Activated CD4-positive, alpha-beta memory T cell treated with anti-CD3 and anti-CD28 coated beads for 36 hours (primary cell): ENCODE results near the gene SHISA8. TPM values are rescaled to one million over a fixed set of nuclear protein-coding genes. Genes with fewer than 3 reads are reported as not detected.
A peak's percentile ranks its signal among the peaks of the same experiment; 100 is the strongest.
"Not testable (repeated sequence)": the region's sequence is repeated elsewhere in the genome, so short reads cannot be mapped to it uniquely, and the experiment has no call there.

Experiments used
- CTCF ChIA-PET: fragments of 350-600 bp; sonication (Branson Sonifier 250); formaldehyde crosslinking; loops from one replicate; lab custom pipeline; 2021; ENCODE audit warnings: antibody characterized with exemption, inconsistent platforms; lab: Charles Lee
- POLR2A ChIA-PET: fragments of 350-600 bp; sonication (Branson Sonifier 250); formaldehyde crosslinking; loops from one replicate; lab custom pipeline; 2021; ENCODE audit warnings: antibody characterized with exemption; lab: Charles Lee
- DNase-seq: peaks from one replicate; pipeline ENCODE4 v3.0.0-alpha.2; 2020
- H3K27ac Mint-ChIP-seq: one replicate; pipeline ENCODE4 v1.8.0; 2021; ENCODE audit warnings: mixed read lengths
- H3K27me3 Mint-ChIP-seq: one replicate; pipeline ENCODE4 v1.8.0; 2021; ENCODE audit warnings: mixed read lengths
- H3K36me3 Mint-ChIP-seq: one replicate; pipeline ENCODE4 v1.8.0; 2021; ENCODE audit warnings: mixed read lengths
- H3K4me1 Mint-ChIP-seq: one replicate; pipeline ENCODE4 v1.8.0; 2021; ENCODE audit warnings: low read depth, mixed read lengths
- H3K4me3 Mint-ChIP-seq: one replicate; pipeline ENCODE4 v1.8.0; 2021; ENCODE audit warnings: mild to moderate bottlenecking, mixed read lengths
- H3K9me3 Mint-ChIP-seq: one replicate; pipeline ENCODE4 v1.8.0; 2021; ENCODE audit warnings: mixed read lengths
- intact Hi-C: fragments of 100-400 bp; cut with micrococcal nuclease; formaldehyde crosslinking; loops from one replicate; pipeline ENCODE4 v1.15.1; 2023
- total RNA-seq, 2 experiments: library from RNA; stranded (reverse); gene quantifications; one replicate each; pipeline ENCODE4 v1.2.3, GENCODE V29; 2021

The SHISA8 gene
- total RNA-seq, 2 experiments from 2014 or later = 0.97 to 1.1 TPM

DNA sequence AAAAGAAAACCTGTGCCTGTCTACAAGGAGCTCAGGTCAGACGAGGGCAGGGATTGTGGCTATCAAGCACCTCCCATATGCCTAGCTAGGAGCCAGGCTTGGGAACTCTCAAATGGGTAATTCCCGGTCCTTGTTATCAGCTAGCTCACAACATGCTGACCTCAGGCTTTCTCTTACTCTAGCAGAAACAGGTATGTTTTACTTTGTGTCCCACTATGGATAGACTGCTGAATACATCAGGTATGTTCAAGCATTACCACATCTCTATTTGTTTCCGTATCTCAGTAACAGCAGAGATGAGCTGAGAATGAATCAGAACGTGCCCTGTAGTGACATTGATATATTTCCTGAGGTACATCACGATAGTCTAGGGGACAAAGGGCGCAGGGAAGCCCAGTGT lies 29.4 kb downstream of the SHISA8 start:
- Mint-ChIP-seq H3K4me1 (no peaks in the 10 kb centered on the region), H3K9me3 (no peaks in the 10 kb centered on the region), H3K4me3 (no peak overlapping the region), H3K27ac (no peak overlapping the region), H3K36me3 (peaks cover 83% of the 10 kb centered on the region), H3K27me3 (no peaks in the 10 kb centered on the region)
- CTCF ChIA-PET = interaction anchor here (1.4 kb wide), 1 partner anchor 188 kb away, joined by 3 read pairs; no protein-coding TSS in a partner anchor
- no peak for DNase-seq
- POLR2A ChIA-PET = no interaction called here
- intact Hi-C loops = no loop called here

GRCh38 chr22:41885116-41885515 lies 29.8 kb downstream of the SHISA8 start:
- Mint-ChIP-seq H3K9me3 (no peaks in the 10 kb centered on the region), H3K4me1 (no peaks in the 10 kb centered on the region), H3K27ac (no peak overlapping the region), H3K36me3 (peaks cover 82% of the 10 kb centered on the region), H3K27me3 (no peaks in the 10 kb centered on the region), H3K4me3 (no peak overlapping the region)
- CTCF ChIA-PET = interaction anchor here (1.4 kb wide), 1 partner anchor 187 kb away, joined by 3 read pairs; no protein-coding TSS in a partner anchor
- POLR2A ChIA-PET = no interaction called here
- intact Hi-C loops = no loop called here
- DNase-seq = no peak

GRCh38 chr22:41883400-41883799 lies 31.5 kb downstream of the SHISA8 start:
- H3K36me3 Mint-ChIP-seq = peaks cover 81% of the 10 kb centered on the region
- H3K9me3 Mint-ChIP-seq = no peaks in the 10 kb centered on the region
- no peaks in the 10 kb centered on the region for H3K27me3 Mint-ChIP-seq
- H3K4me1 Mint-ChIP-seq = no peaks in the 10 kb centered on the region
- POLR2A ChIA-PET = no interaction called here
- CTCF ChIA-PET = interaction anchor here (1.0 to 1.5 kb wide), 2 partner anchors 11 to 42 kb away, joined by 3 to 4 read pairs; no protein-coding TSS in a partner anchor
- H3K27ac Mint-ChIP-seq = no peak overlapping the region
- intact Hi-C loops = no loop called here
- DNase-seq = no peak
- H3K4me3 Mint-ChIP-seq = no peak overlapping the region

- Mint-ChIP-seq H3K36me3 (peaks cover 77% of the 10 kb centered on the region), H3K9me3 (no peaks in the 10 kb centered on the region), H3K27me3 (no peaks in the 10 kb centered on the region), H3K4me3 (no peak overlapping the region), H3K27ac (no peak overlapping the region), H3K4me1 (peaks cover 26% of the 10 kb centered on the region)
- ChIA-PET CTCF (interaction anchor here (0.8 to 1.1 kb wide), 2 partner anchors 18 to 45 kb away, joined by 3 read pairs; no protein-coding TSS in a partner anchor), POLR2A (interaction anchor here (1.6 kb wide), 1 partner anchor 81 kb away, joined by 3 read pairs; no protein-coding TSS in a partner anchor)
- DNase-seq = no peak
- intact Hi-C loops = no loop called here
These were observed 34.2 kb downstream of the SHISA8 start for GRCh38 chr22:41880653-41881052.

DNA sequence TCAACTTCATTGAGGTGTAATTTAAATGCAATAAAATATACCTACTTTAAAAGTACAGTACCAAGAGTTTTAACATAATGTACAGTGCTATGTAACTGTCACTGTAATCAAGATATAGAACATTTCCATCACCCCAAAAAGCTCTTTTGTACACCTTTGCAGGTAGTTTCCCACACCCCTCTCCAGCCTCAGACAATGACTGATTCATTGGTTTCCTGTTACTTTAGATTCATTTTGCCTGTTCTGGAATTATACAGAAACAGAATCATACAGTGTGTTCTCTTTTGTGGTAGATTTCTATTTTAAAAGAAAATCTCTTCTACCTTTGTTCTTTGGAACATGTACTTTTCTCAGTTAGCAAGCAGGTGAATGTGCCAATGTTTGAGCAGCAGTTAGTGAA lies 38.2 kb downstream of the SHISA8 start:
- no peaks in the 10 kb centered on the region for H3K9me3 Mint-ChIP-seq
- H3K4me3 Mint-ChIP-seq = no peak overlapping the region
- H3K27me3 Mint-ChIP-seq = no peaks in the 10 kb centered on the region
- H3K27ac Mint-ChIP-seq = peak overlapping the region; percentile 80
- peak; percentile 34 for DNase-seq
- H3K36me3 Mint-ChIP-seq = peaks cover 63% of the 10 kb centered on the region
- peaks cover 56% of the 10 kb centered on the region for H3K4me1 Mint-ChIP-seq
- CTCF ChIA-PET = interaction anchor here (1.0 to 1.5 kb wide), 3 partner anchors 18 to 43 kb away, joined by 3 to 7 read pairs (median 4); partner anchors contain the start of gene SREBF2
- intact Hi-C loops = no loop called here
- POLR2A ChIA-PET = interaction anchor here (1.3 to 6.1 kb wide), 2 partner anchors 13 to 18 kb away, joined by 3 to 69 read pairs; no protein-coding TSS in a partner anchor

DNA sequence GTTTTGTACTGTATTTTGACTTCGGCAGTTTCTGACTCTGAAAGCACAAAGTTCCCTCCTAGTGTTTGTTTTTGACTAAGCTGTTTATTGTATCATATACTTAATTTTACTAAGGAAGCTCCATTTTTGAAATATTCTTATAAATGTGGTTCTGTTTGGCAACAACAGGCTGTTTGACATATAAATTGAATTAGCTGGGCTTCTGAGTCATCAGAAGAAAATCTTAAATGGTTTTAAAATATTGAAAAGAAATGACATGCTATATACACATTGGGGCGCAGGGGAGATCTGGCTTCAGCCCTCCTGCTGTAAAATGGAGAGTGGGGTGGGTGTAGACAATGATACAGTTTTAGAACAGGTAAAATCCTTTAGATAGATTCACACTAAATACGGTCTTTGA lies 38.6 kb downstream of the SHISA8 start:
- Mint-ChIP-seq H3K27me3 (no peaks in the 10 kb centered on the region), H3K4me3 (no peak overlapping the region), H3K36me3 (peaks cover 60% of the 10 kb centered on the region), H3K27ac (peak overlapping the region; percentile 80), H3K9me3 (no peaks in the 10 kb centered on the region), H3K4me1 (peaks cover 58% of the 10 kb centered on the region)
- ChIA-PET CTCF (interaction anchor here (1.0 to 1.5 kb wide), 4 partner anchors 17 to 65 kb away, joined by 3 to 7 read pairs (median 4); partner anchors contain the start of gene SREBF2), POLR2A (interaction anchor here (1.1 to 6.1 kb wide), 3 partner anchors 13 to 18 kb away, joined by 3 to 69 read pairs (median 3); no protein-coding TSS in a partner anchor)
- intact Hi-C loops = no loop called here
- DNase-seq = no peak

GRCh38 chr22:41875531-41876270 lies 39.2 kb downstream of the SHISA8 start:
- H3K36me3 Mint-ChIP-seq = peaks cover 61% of the 10 kb centered on the region
- H3K4me3 Mint-ChIP-seq = no peak overlapping the region
- no peaks in the 10 kb centered on the region for H3K9me3 Mint-ChIP-seq
- DNase-seq = no peak
- peak overlapping the region; percentile 80 for H3K27ac Mint-ChIP-seq
- intact Hi-C loops = no loop called here
- H3K27me3 Mint-ChIP-seq = no peaks in the 10 kb centered on the region
- ChIA-PET CTCF (interaction anchor here (1.0 to 2.0 kb wide), 7 partner anchors 17 to 178 kb away, joined by 3 to 7 read pairs (median 4); partner anchors contain the start of gene SREBF2), POLR2A (interaction anchor here (1.1 to 6.1 kb wide), 3 partner anchors 12 to 19 kb away, joined by 3 to 69 read pairs (median 3); no protein-coding TSS in a partner anchor)
- peaks cover 61% of the 10 kb centered on the region for H3K4me1 Mint-ChIP-seq

- Mint-ChIP-seq H3K9me3 (no peaks in the 10 kb centered on the region), H3K27me3 (no peaks in the 10 kb centered on the region)
These were observed 40.8 kb downstream of the SHISA8 start for GRCh38 chr22:41874090-41874489.

DNA sequence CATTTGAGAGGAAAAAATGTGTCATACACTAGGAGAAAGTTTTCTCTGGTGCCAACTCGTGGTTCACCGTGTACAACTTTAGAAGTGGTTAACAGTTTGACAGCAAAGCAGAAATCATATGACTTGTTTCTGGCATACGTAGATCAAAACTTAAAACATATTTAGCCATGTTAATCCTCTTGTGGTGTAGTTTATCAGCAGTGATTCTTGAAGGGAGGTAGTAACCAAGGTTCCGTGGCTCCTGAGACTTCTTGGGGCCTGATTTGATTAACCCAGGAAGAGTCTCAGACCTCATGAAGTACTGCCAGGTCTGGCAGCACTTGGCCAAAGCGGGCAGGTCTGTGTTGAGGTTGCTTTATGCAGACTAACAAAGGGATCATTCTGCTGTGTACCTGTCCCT lies 41.5 kb downstream of the SHISA8 start:
- ChIA-PET CTCF (interaction anchor here (0.8 to 3.2 kb wide), 7 partner anchors 9 to 176 kb away, joined by 3 to 29 read pairs (median 6); no protein-coding TSS in a partner anchor), POLR2A (interaction anchor here (0.6 to 6.1 kb wide), 7 partner anchors 10 to 254 kb away, joined by 3 to 69 read pairs (median 10); partner anchors contain the start of gene SREBF2)
- Mint-ChIP-seq H3K36me3 (peaks cover 59% of the 10 kb centered on the region), H3K27me3 (no peaks in the 10 kb centered on the region), H3K4me3 (peak overlapping the region; percentile 58), H3K27ac (peak overlapping the region; percentile 92), H3K9me3 (no peaks in the 10 kb centered on the region), H3K4me1 (peaks cover 61% of the 10 kb centered on the region)
- intact Hi-C loops = loop anchor here (1.0 to 2.0 kb wide), 4 partner anchors 11 to 67 kb away; no protein-coding TSS in a partner anchor
- DNase-seq = peak; percentile 58

More at GRCh38 chr22:41874090-41874489, 40.8 kb downstream of the SHISA8 start:
- intact Hi-C loops = loop anchor here (1.0 kb wide), 1 partner anchor 39 kb away; no protein-coding TSS in a partner anchor
- ChIA-PET POLR2A (interaction anchor here (0.7 to 6.1 kb wide), 2 partner anchors 10 to 29 kb away, joined by 3 to 69 read pairs; no protein-coding TSS in a partner anchor), CTCF (interaction anchor here (1.3 to 3.2 kb wide), 3 partner anchors 11 to 176 kb away, joined by 3 to 29 read pairs (median 5); no protein-coding TSS in a partner anchor)
- Mint-ChIP-seq H3K27ac (peak overlapping the region; percentile 49), H3K4me1 (peaks cover 61% of the 10 kb centered on the region), H3K36me3 (peaks cover 61% of the 10 kb centered on the region), H3K4me3 (no peak overlapping the region)
- no peak for DNase-seq

- H3K9me3 Mint-ChIP-seq = no peaks in the 10 kb centered on the region
- H3K27me3 Mint-ChIP-seq = no peaks in the 10 kb centered on the region
- no peak for DNase-seq
- H3K4me1 Mint-ChIP-seq = peaks cover 45% of the 10 kb centered on the region
- intact Hi-C loops = no loop called here
- ChIA-PET POLR2A (no interaction called here), CTCF (no interaction called here)
- H3K27ac Mint-ChIP-seq = no peak overlapping the region
- no peak overlapping the region for H3K4me3 Mint-ChIP-seq
- peaks cover 58% of the 10 kb centered on the region for H3K36me3 Mint-ChIP-seq
These were observed 44.1 kb downstream of the SHISA8 start for GRCh38 chr22:41870786-41871185.

GRCh38 chr22:41870081-41870480 lies 44.8 kb downstream of the SHISA8 start:
- H3K4me1 Mint-ChIP-seq = peaks cover 45% of the 10 kb centered on the region
- H3K27me3 Mint-ChIP-seq, CTCF ChIA-PET, H3K4me3 Mint-ChIP-seq, POLR2A ChIA-PET, H3K9me3 Mint-ChIP-seq, H3K27ac Mint-ChIP-seq, intact Hi-C loops, DNase-seq: not testable (repeated sequence)
- H3K36me3 Mint-ChIP-seq = peaks cover 57% of the 10 kb centered on the region

GRCh38 chr22:41868556-41868955 lies 46.3 kb downstream of the SHISA8 start:
- Mint-ChIP-seq H3K36me3 (peaks cover 50% of the 10 kb centered on the region), H3K27me3 (no peaks in the 10 kb centered on the region), H3K4me1 (peaks cover 38% of the 10 kb centered on the region), H3K9me3 (no peaks in the 10 kb centered on the region), H3K4me3 (no peak overlapping the region), H3K27ac (no peak overlapping the region)
- POLR2A ChIA-PET = no interaction called here
- intact Hi-C loops = no loop called here
- CTCF ChIA-PET = no interaction called here
- no peak for DNase-seq
